HEK293 (cell line): ENCODE data around the gene INTS15.

Experiments used
- CTCF ChIA-PET: fragments of 350-600 bp; formaldehyde crosslinking; extraction: SDS; loops from one replicate; lab custom pipeline; 2021; ENCODE audit warnings: antibody characterized with exemption; lab: Yijun Ruan, JAX
- POLR2A ChIA-PET: fragments of 300-600 bp; formaldehyde crosslinking; extraction: SDS; loops from one replicate; lab custom pipeline; 2020; ENCODE audit warnings: antibody characterized with exemption, inconsistent platforms; lab: Yijun Ruan, JAX
- H3K27ac ChIP-seq: fragments of 200-500 bp; sonication (Bioruptor generic); 2 replicates; pipeline ENCODE4 v1.5.1; 2014; ENCODE audit warnings: low read depth, low read length, control low read depth, inconsistent platforms; ENCODE audit errors: extremely low read depth
- H3K36me3 ChIP-seq, 2 experiments: fragments of 200-500 bp in 1 of 2; sonication (Bioruptor generic) in 1 of 2; 1 replicate in 1 of 2; 2 replicates in 1 of 2; pipeline ENCODE4 v1.5.1; 2014 to 2017; ENCODE audit warnings: inconsistent platforms in 2 of 2, low read length in 2 of 2; ENCODE audit not compliant: control insufficient read depth in 2 of 2, insufficient read depth in 1 of 2
- H3K4me1 ChIP-seq: fragments of 200-500 bp; sonication (Bioruptor generic); 2 replicates; pipeline ENCODE4 v1.5.1; 2014; ENCODE audit warnings: mild to moderate bottlenecking, low read length, inconsistent platforms; ENCODE audit not compliant: control insufficient read depth, insufficient read depth
- H3K4me3 ChIP-seq: 2 replicates; pipeline ENCODE4 v1.5.1; 2011; ENCODE audit warnings: low read depth, mild to moderate bottlenecking, control low read depth, low read length, moderate library complexity
- H3K9me3 ChIP-seq: fragments of 200-500 bp; sonication (Bioruptor generic); 2 replicates; pipeline ENCODE4 v1.5.1; 2014; ENCODE audit warnings: low read depth, low read length, inconsistent platforms; ENCODE audit not compliant: control insufficient read depth, insufficient read depth
- BCL11B ChIP-seq: fragments of 450-650 bp; formaldehyde crosslinking; IDR thresholded peaks from 2 replicates; pipeline ENCODE4 v1.5.1; 2016; ENCODE audit warnings: low read depth, missing biosample characterization, missing genetic modification characterization
- GLIS1 ChIP-seq: fragments of 450-650 bp; formaldehyde crosslinking; IDR thresholded peaks from 2 replicates; pipeline ENCODE4 v1.5.1; 2016; ENCODE audit warnings: missing biosample characterization, missing genetic modification characterization
- HOXC10 ChIP-seq: sonication (generic); formaldehyde crosslinking; IDR thresholded peaks from 2 replicates; pipeline ENCODE4 v1.8.1; 2023; ENCODE audit warnings: mild to moderate bottlenecking, missing genetic modification reagents
- RBAK ChIP-seq: fragments of 450-650 bp; formaldehyde crosslinking; IDR thresholded peaks from 2 replicates; pipeline ENCODE4 v1.5.1; 2016; ENCODE audit warnings: missing biosample characterization, missing genetic modification characterization
- SETDB1 ChIP-seq: IDR thresholded peaks from one replicate; pipeline ENCODE4 v1.6.1; 2017; ENCODE audit warnings: mild to moderate bottlenecking, low read length, moderate library complexity, mixed read lengths; ENCODE audit not compliant: insufficient read length
- ZBTB48 ChIP-seq: fragments of 450-650 bp; formaldehyde crosslinking; IDR thresholded peaks from 2 replicates; pipeline ENCODE4 v1.5.1; 2016; ENCODE audit warnings: missing biosample characterization, missing genetic modification characterization
- ZBTB7A ChIP-seq: fragments of 450-650 bp; formaldehyde crosslinking; IDR thresholded peaks from 2 replicates; pipeline ENCODE4 v1.5.1; 2016; ENCODE audit warnings: low read depth, missing biosample characterization, missing genetic modification characterization
- ZFP37 ChIP-seq: fragments of 450-650 bp; formaldehyde crosslinking; IDR thresholded peaks from 2 replicates; pipeline ENCODE4 v1.5.1; 2016; ENCODE audit warnings: missing biosample characterization, missing genetic modification characterization
- ZNF146 ChIP-seq: fragments of 450-650 bp; formaldehyde crosslinking; IDR thresholded peaks from 2 replicates; pipeline ENCODE4 v1.5.1; 2016; ENCODE audit warnings: missing biosample characterization, missing genetic modification characterization
- ZNF202 ChIP-seq: fragments of 450-650 bp; formaldehyde crosslinking; IDR thresholded peaks from 2 replicates; pipeline ENCODE4 v1.5.1; 2016; ENCODE audit warnings: missing biosample characterization, missing genetic modification characterization, borderline replicate concordance
- ZNF335 ChIP-seq: fragments of 450-650 bp; formaldehyde crosslinking; conservative IDR thresholded peaks from 2 replicates; pipeline ENCODE4 v1.5.1; 2016; ENCODE audit warnings: missing biosample characterization, missing genetic modification characterization
- ZNF473 ChIP-seq: fragments of 450-650 bp; formaldehyde crosslinking; IDR thresholded peaks from 2 replicates; pipeline ENCODE4 v1.5.1; 2017; ENCODE audit warnings: missing biosample characterization, missing genetic modification characterization
- ZNF544 ChIP-seq: fragments of 450-650 bp; formaldehyde crosslinking; IDR thresholded peaks from 2 replicates; pipeline ENCODE4 v1.5.0; 2017; ENCODE audit warnings: missing biosample characterization, missing genetic modification characterization
- ZNF791 ChIP-seq: fragments of 450-650 bp; formaldehyde crosslinking; IDR thresholded peaks from 2 replicates; pipeline ENCODE4 v1.5.1; 2016; ENCODE audit warnings: missing biosample characterization, missing genetic modification characterization
- TF ChIP-seq, protein P1 (sequence below): fragments of 450-650 bp; formaldehyde crosslinking; IDR thresholded peaks from 2 replicates; pipeline ENCODE4 v1.5.1; 2017; ENCODE audit warnings: missing biosample characterization, missing genetic modification characterization
- TF ChIP-seq, protein P2 (sequence below): fragments of 450-650 bp; formaldehyde crosslinking; IDR thresholded peaks from 2 replicates; pipeline ENCODE4 v1.5.1; 2016; ENCODE audit warnings: missing biosample characterization, missing genetic modification characterization
- TF ChIP-seq, protein P3 (sequence below): fragments of 450-650 bp; formaldehyde crosslinking; IDR thresholded peaks from 2 replicates; pipeline ENCODE4 v1.5.1; 2016; ENCODE audit warnings: missing biosample characterization, missing genetic modification characterization, low read depth
- TF ChIP-seq, protein P4 (sequence below): fragments of 450-650 bp; formaldehyde crosslinking; IDR thresholded peaks from 2 replicates; pipeline ENCODE4 v1.5.1; 2016; ENCODE audit warnings: missing biosample characterization, missing genetic modification characterization
- TF ChIP-seq, protein P5 (sequence below): fragments of 450-650 bp; formaldehyde crosslinking; conservative IDR thresholded peaks from 2 replicates; pipeline ENCODE4 v1.5.1; 2016; ENCODE audit warnings: low read depth, missing biosample characterization, missing genetic modification characterization
- TF ChIP-seq, protein P6 (sequence below): fragments of 450-650 bp; formaldehyde crosslinking; IDR thresholded peaks from 2 replicates; pipeline ENCODE4 v1.5.1; 2017; ENCODE audit warnings: missing biosample characterization, missing genetic modification characterization

INTS15 gene

DNA sequence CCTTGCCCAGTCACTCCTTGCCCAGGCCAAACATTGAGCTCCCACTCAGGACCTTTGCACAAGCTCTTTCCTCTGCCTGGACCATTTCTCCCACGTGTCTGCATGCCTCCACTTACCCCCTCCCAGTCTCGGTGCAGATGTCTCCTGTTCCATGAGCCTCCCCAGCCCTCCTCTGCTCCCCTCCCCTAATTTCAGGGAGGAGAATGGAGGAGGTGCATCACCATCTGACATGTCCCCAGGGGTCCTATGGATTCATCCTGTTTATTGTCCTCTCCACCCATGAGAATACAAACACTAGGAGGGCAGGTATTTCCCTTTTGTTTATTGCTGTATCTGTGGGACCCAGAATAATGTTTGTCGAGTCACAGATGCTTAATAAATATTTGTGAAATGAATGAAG lies 29.9 kb upstream of the INTS15 start:
- Histone ChIP-seq H3K36me3 (no peaks in the 10 kb centered on the region), H3K4me1 (no peaks in the 10 kb centered on the region), H3K4me3 (no peak overlapping the region), H3K27ac (no peak overlapping the region)
- POLR2A ChIA-PET: no interaction called here
- CTCF ChIA-PET: interaction anchor here (0.7 to 3.0 kb wide), 8 partner anchors 8 to 53 kb away, joined by 4 to 42 read pairs (median 5); partner anchors contain the start of genes INTS15 and ZDHHC4
- TF ChIP-seq, protein P1, sequence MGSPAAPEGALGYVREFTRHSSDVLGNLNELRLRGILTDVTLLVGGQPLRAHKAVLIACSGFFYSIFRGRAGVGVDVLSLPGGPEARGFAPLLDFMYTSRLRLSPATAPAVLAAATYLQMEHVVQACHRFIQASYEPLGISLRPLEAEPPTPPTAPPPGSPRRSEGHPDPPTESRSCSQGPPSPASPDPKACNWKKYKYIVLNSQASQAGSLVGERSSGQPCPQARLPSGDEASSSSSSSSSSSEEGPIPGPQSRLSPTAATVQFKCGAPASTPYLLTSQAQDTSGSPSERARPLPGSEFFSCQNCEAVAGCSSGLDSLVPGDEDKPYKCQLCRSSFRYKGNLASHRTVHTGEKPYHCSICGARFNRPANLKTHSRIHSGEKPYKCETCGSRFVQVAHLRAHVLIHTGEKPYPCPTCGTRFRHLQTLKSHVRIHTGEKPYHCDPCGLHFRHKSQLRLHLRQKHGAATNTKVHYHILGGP (tag by site-specific recombination): no peak
- TF ChIP-seq HOXC10 (CRISPR knock-in tag) (no peak), ZNF473 (no peak), BCL11B (tag by site-specific recombination) (no peak), ZNF146 (tag by site-specific recombination) (no peak), ZBTB48 (tag by site-specific recombination) (no peak), ZNF335 (no peak), GLIS1 (tag by site-specific recombination) (no peak), ZNF202 (tag by site-specific recombination) (no peak), SETDB1 (no peak), ZNF544 (tag by site-specific recombination) (no peak)
- TF ChIP-seq, protein P2, sequence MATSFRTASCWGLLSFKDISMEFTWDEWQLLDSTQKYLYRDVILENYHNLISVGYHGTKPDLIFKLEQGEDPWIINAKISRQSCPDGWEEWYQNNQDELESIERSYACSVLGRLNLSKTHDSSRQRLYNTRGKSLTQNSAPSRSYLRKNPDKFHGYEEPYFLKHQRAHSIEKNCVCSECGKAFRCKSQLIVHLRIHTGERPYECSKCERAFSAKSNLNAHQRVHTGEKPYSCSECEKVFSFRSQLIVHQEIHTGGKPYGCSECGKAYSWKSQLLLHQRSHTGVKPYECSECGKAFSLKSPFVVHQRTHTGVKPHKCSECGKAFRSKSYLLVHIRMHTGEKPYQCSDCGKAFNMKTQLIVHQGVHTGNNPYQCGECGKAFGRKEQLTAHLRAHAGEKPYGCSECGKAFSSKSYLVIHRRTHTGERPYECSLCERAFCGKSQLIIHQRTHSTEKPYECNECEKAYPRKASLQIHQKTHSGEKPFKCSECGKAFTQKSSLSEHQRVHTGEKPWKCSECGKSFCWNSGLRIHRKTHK (tag by site-specific recombination): no peak
- TF ChIP-seq, protein P3, sequence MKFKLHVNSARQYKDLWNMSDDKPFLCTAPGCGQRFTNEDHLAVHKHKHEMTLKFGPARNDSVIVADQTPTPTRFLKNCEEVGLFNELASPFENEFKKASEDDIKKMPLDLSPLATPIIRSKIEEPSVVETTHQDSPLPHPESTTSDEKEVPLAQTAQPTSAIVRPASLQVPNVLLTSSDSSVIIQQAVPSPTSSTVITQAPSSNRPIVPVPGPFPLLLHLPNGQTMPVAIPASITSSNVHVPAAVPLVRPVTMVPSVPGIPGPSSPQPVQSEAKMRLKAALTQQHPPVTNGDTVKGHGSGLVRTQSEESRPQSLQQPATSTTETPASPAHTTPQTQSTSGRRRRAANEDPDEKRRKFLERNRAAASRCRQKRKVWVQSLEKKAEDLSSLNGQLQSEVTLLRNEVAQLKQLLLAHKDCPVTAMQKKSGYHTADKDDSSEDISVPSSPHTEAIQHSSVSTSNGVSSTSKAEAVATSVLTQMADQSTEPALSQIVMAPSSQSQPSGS (tag by site-specific recombination): no peak
- TF ChIP-seq, protein P4, sequence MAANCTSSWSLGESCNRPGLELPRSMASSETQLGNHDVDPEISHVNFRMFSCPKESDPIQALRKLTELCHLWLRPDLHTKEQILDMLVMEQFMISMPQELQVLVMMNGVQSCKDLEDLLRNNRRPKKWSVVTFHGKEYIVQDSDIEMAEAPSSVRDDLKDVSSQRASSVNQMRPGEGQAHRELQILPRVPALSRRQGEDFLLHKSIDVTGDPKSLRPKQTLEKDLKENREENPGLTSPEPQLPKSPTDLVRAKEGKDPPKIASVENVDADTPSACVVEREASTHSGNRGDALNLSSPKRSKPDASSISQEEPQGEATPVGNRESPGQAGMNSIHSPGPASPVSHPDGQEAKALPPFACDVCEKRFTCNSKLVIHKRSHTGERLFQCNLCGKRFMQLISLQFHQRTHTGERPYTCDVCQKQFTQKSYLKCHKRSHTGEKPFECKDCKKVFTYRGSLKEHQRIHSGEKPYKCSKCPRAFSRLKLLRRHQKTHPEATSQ (tag by site-specific recombination): no peak
- TF ChIP-seq, all 188 proteins: peak for 0
- H3K9me3 ChIP-seq: no peaks in the 10 kb centered on the region

DNA sequence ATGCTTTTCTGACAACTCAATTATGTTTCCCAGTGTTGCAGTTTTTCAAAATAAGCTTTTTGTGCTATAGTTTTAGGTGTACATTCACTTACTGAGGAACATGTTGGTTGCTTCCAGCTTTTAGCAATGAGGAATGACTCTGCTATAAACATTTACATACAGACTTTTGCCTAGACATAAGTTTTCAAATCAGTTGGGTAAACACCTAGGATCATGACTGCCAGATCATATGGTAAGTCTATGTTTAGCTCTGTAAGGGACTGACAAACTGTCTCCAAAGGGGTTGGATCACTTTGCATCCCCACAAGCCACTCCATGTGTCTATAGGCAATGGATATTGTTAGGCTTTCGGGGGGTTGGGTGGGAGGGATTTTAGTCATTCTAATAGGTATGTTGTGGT lies 27.7 kb upstream of the INTS15 start:
- no peak overlapping the region for H3K4me3 ChIP-seq
- ChIA-PET POLR2A (interaction anchor here (0.7 to 1.6 kb wide), 2 partner anchors 28 to 1258 kb away, joined by 4 to 5 read pairs; partner anchors contain the start of gene INTS15), CTCF (interaction anchor here (0.6 to 0.7 kb wide), 2 partner anchors 25 kb away, joined by 3 to 4 read pairs; no protein-coding TSS in a partner anchor)
- H3K9me3 ChIP-seq: no peaks in the 10 kb centered on the region
- H3K4me1 ChIP-seq: no peaks in the 10 kb centered on the region
- H3K36me3 ChIP-seq: no peaks in the 10 kb centered on the region
- no peak overlapping the region for H3K27ac ChIP-seq
- TF ChIP-seq ZNF791 (tag by site-specific recombination) (no peak), ZBTB7A (tag by site-specific recombination) (no peak), ZFP37 (tag by site-specific recombination) (no peak), RBAK (tag by site-specific recombination) (no peak)
- TF ChIP-seq, protein P5, sequence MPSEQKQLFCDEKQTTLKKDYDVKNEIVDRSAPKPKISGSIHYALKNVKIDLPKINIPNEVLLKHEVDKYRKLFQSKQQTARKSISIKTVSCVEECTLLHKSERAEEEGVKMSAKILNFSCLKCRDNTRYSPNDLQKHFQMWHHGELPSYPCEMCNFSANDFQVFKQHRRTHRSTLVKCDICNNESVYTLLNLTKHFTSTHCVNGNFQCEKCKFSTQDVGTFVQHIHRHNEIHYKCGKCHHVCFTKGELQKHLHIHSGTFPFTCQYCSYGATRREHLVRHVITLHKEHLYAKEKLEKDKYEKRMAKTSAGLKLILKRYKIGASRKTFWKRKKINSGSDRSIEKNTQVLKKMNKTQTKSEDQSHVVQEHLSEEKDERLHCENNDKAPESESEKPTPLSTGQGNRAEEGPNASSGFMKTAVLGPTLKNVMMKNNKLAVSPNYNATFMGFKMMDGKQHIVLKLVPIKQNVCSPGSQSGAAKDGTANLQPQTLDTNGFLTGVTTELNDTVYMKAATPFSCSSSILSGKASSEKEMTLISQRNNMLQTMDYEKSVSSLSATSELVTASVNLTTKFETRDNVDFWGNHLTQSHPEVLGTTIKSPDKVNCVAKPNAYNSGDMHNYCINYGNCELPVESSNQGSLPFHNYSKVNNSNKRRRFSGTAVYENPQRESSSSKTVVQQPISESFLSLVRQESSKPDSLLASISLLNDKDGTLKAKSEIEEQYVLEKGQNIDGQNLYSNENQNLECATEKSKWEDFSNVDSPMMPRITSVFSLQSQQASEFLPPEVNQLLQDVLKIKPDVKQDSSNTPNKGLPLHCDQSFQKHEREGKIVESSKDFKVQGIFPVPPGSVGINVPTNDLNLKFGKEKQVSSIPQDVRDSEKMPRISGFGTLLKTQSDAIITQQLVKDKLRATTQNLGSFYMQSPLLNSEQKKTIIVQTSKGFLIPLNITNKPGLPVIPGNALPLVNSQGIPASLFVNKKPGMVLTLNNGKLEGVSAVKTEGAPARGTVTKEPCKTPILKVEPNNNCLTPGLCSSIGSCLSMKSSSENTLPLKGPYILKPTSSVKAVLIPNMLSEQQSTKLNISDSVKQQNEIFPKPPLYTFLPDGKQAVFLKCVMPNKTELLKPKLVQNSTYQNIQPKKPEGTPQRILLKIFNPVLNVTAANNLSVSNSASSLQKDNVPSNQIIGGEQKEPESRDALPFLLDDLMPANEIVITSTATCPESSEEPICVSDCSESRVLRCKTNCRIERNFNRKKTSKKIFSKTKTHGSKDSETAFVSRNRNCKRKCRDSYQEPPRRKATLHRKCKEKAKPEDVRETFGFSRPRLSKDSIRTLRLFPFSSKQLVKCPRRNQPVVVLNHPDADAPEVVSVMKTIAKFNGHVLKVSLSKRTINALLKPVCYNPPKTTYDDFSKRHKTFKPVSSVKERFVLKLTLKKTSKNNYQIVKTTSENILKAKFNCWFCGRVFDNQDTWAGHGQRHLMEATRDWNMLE (tag by site-specific recombination): no peak
- TF ChIP-seq, protein P6, sequence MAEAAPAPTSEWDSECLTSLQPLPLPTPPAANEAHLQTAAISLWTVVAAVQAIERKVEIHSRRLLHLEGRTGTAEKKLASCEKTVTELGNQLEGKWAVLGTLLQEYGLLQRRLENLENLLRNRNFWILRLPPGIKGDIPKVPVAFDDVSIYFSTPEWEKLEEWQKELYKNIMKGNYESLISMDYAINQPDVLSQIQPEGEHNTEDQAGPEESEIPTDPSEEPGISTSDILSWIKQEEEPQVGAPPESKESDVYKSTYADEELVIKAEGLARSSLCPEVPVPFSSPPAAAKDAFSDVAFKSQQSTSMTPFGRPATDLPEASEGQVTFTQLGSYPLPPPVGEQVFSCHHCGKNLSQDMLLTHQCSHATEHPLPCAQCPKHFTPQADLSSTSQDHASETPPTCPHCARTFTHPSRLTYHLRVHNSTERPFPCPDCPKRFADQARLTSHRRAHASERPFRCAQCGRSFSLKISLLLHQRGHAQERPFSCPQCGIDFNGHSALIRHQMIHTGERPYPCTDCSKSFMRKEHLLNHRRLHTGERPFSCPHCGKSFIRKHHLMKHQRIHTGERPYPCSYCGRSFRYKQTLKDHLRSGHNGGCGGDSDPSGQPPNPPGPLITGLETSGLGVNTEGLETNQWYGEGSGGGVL (tag by site-specific recombination): no peak
- TF ChIP-seq, protein P1 (tag by site-specific recombination): no peak
